ENCODE measurements around the gene KIF2C.

- TF ChIP-seq CTCF (IDR thresholded peaks at IDR 0.05) = peak in 2 of 3 donors; percentile 18 to 30
- TF ChIP-seq POLR2A (IDR thresholded peaks at IDR 0.05) = no peak
- TF ChIP-seq POLR2AphosphoS5 (IDR thresholded peaks at IDR 0.05) = no peak
Observed at GRCh38 chr1:44707959-44708831, 31.4 kb upstream of the KIF2C start.
